Measurements from ENCODE around the gene FCGR3A.
A peak's percentile ranks its signal among the peaks of the same experiment; 100 is the strongest.
"Not testable (repeated sequence)": the region's sequence is repeated elsewhere in the genome, so short reads cannot be mapped to it uniquely, and the experiment has no call there.

DNA sequence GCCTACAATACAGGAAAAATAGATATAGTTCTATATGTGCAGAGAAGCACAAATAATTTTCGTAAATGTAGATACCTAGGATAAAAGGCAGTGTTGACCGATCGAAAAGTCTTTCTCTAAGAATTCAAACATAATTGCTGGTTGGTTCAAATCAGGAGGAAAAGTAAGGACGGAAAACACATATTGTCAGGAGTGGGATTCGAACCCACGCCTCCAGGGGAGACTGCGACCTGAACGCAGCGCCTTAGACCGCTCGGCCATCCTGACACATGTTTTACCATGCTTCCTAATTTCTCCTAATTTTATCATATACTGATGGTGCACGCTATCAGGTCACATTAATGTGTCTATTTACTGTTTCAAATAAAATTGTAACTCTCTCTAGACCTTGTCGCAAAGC is 19.5 kb downstream of the FCGR3A start:
- not testable (repeated sequence) for TF ChIP-seq POLR2A (IDR thresholded peaks at IDR 0.05; ENCODE audit: extremely low read depth, insufficient read length); CTCF (IDR thresholded peaks at IDR 0.05; ENCODE audit: low read depth, low read length)
- TF ChIP-seq, protein P1, sequence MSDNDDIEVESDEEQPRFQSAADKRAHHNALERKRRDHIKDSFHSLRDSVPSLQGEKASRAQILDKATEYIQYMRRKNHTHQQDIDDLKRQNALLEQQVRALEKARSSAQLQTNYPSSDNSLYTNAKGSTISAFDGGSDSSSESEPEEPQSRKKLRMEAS (IDR thresholded peaks at IDR 0.05; ENCODE audit: low read depth, low read length): peak; percentile 63; the same call in 1 of the 2 replicates

Measured in NB4 (cell line).